Stimulated activated CD4-positive, alpha-beta T cell treated with anti-CD3 and anti-CD28 coated beads, Interleukin-4, amount 100 ng/mL, for 24 hours (primary cell): ENCODE measurements around the gene SGO2.
"Not testable (repeated sequence)": the region's sequence is repeated elsewhere in the genome, so short reads cannot be mapped to it uniquely, and the experiment has no call there.

Experiments
- DNase-seq: peaks from one replicate; pipeline ENCODE4 v3.0.0-alpha.2; 2020

SGO2 gene

DNA sequence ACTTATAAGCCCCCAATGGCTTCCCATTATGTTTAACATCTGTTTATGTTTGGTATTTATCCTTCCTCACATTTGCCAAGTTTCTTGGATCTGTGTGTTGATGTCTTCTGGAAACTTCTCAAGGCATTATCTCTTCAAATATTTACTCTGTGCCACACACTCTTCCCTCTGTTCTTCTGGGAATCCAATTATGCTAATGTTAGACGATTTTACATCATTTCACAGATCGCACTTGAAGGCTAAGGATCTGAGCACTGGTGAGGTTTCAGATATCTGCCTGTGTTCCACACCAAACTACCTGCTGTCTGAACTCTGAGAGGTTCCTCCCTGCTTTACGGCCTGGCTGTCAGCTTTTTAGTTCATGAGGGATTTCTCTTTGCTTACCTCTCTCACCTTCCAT lies 69.9 kb downstream of the SGO2 start:
- no peak for DNase-seq

DNA sequence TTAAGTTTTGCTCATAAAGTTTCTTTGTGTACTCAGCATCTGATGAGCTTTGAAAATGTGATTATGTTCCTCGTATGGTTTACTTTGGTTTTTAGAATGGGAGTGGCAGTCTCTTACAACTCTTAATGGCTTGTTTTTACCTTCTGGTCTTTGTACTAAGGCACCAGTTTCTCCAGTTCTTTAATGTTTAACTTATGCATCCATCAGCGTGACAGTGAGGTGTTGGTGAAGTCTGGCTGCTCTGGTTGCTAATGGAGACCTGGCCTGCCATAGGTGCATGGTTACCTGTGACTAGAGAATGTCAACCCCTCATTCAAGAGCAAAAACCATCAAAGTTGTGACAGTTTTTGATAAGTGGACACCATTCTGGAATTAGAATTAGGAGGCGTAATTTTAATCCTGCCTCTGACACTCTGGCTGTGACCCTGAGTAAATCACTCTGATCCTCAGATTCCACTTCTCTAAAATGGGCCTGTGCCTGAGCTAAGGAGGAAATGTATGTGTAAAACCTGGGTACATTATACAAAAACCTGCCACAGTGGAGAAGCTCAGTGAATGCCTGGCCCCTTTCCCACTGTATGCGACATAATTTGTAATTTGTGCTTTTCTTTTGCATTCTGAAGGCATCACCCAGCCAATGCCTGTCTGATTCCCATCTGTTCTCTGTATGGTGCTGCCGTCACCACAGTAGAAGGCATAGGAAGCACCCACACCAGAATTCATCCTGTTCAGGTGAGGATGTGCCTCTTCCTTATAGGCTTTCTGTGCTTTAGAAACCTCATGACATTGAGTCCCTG lies 71.0 kb downstream of the SGO2 start:
- DNase-seq = no peak

DNA sequence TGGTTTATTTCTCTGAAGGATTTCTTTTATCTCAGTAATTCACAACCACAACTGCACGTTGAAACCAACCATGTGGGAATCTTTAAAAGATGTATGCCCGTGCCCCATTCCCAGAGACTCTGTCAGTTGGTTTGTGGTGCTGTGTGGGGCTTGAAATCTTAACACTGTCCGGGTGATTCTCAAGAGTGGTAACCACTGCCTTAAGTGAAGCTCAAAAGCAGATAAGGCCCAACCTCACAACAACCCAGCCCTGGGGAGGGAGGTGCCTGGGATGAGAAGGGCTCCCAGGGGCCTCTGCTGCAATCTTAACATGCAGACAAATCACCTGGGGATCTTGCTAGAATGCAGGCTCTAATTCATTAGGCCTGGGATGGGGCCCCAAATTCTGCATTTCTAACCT lies 73.2 kb downstream of the SGO2 start:
- DNase-seq = no peak

DNA sequence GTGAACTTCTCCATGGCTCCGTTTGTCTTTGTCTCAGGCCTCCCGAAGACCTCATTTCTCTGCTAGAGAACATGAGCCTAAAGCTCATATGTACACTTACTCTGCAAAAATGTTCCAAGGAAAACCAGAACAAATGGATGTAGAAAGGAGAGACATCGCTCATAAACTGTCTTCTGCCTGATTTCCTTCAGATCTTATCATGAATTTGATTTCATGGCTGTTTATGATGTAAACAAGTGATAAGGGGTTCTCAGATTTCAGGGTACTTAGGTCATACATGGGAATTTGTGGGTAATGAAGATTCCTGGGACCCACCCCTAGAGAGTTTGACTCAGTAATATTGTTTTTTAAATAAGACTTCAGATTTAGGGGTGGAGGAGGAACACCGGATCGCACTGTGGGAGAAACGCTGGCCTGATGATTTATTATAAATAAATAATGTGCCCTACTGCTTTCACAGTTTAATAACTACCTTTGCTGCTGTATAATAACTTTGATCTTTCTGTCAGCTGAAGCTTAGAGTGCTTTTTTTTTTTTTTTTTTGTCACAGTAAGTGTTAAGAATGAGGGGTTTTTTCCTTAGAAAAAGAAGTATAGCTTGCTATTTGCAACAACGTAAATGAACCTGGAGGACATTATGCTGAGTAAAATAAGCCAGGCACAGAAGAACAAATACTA lies 74.7 kb downstream of the SGO2 start:
- no peak for DNase-seq

DNA sequence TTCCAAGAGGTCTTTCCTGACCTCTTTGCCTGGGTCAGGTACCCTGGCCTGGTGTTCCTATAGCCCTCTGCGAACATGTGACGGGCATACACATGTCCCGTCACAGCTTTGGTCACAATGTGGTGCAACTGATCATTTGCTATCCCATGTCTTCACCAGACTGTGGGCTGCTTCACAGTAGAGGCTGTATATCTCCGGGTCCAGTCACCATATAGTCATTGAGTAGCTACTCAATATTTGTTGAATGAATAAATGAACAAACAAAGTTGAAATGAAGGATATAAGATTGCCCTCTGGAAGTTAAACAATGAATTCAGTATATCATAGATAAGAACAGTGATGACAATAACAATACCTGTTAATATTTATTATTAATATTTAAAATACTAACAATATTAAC lies 76.6 kb downstream of the SGO2 start:
- DNase-seq = no peak

DNA sequence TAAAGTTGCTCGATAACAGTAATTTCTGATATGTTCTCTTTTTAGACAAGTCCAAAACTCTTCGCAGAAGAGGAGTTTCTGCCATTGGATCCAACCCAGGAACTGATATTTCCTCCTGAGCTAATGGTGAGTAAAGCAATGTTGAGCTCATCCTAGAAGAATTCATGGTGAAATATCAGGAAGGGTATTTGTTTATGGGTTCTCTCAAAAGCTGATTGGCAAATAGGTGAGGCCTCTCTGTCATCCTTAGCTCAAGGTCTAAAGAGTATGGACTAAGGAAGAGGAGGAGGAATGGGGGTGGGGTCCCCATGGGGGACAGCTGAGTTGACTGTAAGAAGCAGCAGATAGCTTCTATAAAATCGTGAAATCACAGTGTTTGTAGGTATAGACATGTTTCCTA lies 78.0 kb downstream of the SGO2 start:
- DNase-seq = no peak

DNA sequence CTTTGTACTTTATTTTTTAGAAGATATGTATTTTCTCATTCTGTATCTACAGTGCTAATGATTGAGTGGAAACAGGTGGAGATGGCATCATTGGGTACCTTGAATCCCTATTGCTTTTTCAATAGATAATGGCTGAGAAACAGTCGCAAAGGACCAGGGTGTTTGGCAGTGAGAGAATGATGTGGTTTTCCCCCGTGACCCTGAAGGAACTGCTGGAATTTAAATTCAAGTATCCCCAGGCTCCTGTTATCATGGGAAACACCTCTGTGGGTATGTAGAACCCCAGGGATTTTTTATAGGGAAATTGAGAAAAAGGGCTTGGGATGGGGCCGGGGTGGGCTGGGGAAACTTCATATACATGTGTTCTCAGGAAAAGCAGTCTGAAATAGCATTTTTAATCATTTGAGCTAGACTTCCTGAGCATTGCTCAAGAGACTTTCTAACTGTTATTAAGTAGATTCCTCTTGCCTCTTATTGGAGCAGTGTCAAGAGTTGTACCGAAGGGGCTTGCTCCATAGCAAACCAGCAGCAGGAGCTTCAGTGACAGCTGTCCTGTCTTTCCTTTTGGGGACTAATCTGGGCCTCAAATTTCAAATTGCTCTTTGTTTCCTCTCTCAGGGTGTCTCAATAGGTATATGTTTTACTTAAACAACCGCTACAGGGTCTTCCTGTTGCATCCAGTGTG lies 78.7 kb downstream of the SGO2 start:
- no peak for DNase-seq

DNA sequence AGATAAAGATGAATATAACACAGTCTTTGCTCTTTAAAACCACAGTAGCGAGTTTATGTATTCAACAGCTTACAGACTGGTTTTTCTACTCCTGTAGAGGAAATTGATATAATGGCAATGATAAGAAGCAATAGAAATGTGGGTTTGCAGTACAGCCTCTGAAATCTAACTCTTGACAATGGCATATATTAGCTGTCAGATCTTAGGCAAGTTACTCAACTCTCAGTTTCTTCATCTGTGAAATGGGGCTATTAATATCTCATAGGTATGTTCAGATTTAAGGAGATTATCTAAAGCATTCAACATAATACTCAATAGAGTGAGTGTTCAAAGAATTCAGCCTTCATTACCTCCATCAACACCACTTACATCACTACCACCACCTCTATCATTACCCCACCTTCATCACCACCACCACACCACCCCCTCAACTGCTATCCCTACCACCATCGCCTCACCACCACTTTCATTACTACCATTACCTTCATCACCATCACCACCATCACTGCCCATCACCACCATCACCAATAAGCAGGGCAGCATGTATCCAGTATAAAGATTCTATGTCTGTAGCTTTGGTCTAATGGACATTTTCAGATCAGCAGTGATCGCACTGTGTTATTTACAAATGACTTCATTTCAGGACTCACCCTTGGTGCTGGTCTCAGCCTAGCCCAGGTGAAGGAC lies 82.5 kb downstream of the SGO2 start:
- DNase-seq = no peak

DNA sequence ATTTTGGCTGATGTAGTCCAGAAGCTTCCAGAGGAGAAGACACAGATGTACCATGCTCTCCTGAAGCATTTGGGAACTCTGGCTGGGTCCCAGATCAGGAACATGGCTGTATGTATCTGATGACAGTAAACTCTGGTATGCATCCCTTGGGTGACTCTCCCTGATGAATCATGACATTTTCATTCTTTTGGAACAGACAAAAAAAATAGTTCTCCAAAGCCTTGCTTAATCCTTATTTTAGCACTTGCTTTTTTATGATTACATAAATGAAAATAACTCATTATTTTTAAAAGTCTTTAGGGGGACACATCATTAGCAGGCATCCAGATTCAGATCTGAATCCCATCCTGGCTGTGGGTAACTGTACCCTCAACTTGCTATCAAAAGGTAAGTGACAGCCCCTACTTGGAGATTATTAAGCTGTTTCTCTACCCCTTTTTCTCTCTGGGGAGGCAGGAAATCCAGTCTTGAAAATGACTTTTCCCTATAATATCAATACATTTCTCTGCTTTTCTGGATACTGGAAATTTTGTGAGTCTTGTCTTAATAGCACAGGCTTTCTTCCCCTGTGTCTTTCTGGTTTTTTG lies 83.1 kb downstream of the SGO2 start:
- no peak for DNase-seq

DNA sequence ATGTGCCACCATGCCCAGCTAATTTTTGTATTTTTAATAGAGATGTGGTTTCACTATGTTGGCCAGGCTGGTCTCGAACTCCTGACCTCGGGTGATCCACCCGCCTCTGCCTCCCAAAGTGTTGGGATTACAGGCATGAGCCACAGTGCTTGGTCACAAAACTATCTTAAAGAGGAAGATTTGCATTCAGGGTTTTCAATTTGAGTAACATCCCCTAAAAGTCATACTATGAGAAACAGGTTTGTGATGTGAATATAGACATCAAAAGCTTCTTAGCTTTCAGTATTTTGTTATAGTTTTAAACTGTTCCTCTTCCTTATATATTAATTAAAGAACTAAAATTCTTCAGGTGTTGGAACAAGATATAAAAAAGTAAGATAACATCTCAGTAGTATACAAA lies 84.2 kb downstream of the SGO2 start:
- not testable (repeated sequence) for DNase-seq

DNA sequence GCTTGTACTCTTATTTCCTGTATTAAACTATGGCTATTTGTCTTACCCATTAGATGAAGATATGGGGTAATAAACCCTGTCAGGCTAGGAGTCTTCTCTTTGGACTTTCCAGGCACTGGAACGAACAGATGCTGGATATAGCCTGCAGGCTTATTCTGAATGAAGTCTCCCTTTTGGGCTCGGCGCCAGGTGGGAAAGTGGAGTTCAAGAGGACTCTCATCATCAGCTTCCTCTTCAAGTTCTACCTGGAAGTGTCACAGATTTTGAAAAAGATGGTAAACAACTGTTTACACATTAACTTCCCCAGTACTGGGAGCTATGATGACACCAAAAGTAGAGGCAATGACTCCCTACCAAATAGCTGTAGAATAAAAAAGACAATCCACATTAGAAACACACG lies 87.7 kb downstream of the SGO2 start:
- no peak for DNase-seq

DNA sequence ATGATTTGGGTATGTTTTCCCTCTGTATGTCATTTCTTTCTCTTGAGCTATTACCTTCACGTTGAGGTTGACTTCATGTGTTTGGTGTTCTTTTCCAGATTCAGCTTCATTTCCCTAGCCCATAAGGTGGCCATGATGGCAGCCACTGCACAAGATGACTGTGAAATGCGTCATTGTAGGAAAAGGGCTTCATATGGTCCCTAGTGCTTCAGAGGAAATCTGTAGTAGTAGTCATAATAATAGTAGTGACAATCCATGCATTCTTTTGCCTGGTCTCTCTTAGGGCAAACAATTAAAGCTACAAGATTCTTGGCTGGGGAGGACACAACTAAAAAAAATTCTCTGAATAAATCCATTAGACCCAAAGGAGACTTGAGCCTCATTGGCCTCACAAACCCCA lies 88.2 kb downstream of the SGO2 start:
- no peak for DNase-seq

DNA sequence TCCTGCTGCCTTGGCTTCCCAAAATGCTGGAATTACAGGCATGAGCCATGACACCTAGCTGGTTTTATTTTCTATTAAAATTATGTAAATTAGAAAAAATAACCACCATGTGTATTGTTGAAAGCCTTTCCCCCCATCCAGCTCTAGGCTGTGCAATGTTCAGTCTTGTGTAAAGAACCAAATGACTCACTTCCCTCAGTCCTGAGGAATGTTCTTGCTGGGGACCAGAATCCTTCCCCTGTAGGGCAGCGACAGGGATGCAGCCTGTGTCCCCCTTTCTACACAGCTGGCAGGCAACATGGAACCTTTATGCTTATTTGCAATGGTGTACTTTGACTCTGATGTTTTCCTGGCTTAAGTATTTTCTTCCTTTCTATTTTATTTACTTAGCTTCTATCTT lies 89.2 kb downstream of the SGO2 start:
- DNase-seq = no peak

DNA sequence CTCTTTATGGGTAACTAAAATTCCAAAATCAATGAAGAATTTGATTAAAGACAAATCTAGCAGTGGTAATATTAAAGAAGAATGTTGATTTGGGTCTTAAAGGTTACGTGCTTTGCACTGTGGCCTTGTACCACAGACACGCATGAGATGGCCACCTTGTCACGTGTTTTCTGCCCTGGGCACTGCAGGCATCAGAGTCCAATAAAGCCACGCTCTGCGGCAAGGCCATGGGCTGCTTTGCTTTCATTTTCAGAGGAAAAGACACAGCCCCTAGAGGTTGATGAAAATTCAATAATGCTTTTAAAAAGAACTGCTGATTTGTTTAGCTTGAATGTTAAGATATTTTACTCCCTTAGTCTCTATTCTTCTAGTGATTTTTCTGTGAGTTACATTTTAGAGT lies 90.2 kb downstream of the SGO2 start:
- no peak for DNase-seq

DNA sequence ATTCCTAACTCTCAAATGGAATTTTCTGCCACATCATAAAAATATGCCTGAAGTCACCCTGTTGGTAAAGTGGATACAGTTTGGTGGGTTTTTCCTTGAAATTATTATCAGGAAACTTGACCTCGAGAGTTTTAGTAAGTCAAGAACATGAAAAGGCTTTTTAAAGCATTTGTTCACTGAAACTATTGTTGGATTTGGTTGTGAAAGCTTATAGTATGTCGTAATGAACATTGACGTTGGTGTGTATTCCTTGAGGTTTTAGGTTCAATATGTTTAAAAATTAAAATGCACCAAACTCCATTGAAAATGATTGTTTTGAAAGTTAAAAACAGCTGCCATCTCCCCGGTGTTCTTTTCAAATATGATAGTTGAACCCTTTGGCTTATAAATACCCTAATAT lies 90.6 kb downstream of the SGO2 start:
- DNase-seq = no peak

DNA sequence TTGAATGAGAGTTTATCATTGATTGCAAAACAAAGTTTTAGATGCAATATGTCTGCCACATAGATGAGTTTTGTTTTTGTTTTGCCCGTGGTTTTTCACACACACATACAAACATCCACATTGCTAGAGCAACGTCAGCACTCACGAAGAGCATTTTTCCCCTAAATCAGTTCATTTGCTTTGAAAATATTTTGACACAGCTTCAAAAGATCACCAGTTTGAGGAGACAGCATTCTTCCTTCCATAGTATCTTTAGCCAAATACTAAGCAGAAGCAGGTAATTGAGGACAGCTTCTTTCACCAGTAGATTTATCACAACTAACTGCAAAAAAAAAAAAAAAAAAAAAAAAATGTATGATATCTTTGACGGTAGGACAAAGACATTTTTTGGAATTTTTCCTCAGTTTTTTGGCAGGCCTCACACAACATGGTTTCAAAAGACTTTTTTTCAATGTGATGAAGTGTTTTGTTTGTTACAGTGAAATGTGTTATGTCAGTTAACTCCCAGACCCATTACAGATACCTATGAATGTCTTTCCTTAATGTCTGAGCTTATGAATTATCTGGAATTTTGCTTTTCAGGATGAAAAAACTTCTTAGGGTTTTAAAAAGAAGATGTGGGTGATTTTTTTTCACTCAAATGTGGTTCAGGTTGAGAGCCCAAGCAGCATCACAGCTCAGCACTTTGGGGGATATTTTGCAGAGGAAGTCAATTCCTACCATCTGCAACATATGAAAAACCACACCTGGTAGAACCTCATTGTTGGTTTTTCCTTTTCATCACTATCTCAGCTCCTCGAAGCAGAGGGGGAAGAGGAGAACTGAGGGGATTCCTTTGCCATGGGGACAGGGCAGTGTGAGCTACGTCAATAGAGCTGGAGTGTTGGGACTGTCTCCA lies 91.4 kb downstream of the SGO2 start:
- no peak for DNase-seq

DNA sequence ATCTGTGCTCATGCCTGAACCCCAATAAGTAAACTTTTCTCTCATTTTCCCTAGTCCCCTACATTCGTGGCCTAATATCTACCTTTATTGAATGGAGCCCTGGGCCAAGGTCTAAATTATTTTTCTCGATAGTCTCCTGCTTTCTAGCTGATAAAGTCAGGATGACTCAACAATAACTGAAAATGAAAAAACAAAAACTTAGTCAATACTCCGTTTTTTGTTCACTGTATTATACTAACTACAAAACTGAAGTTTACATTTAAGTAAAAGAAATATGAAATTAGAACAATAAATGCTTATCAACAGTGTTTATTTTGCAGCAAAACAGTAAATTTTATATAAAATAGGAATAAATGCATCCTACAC lies 92.0 kb downstream of the SGO2 start:
- DNase-seq = no peak

DNA sequence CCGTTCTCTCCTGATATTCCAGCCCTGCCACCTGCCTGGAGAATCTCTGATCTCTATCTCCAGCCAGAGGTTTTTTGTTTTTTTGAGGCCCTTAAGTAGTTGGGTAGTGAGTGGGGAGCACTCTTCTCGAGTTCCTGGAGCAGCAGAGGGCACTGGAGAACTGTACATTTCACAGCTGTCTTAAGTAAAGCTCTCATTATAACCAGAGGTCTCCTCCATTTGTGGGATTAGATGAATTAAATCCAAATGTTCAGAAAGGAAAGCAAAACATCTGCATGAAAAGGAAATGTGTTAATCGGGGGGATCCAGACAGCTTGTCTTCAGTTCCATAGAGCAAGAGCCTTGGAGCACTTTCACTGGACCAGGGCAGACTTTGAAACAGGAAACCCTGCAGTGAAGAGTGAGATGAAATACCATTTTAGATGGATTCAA lies 92.6 kb downstream of the SGO2 start:
- DNase-seq = no peak

DNA sequence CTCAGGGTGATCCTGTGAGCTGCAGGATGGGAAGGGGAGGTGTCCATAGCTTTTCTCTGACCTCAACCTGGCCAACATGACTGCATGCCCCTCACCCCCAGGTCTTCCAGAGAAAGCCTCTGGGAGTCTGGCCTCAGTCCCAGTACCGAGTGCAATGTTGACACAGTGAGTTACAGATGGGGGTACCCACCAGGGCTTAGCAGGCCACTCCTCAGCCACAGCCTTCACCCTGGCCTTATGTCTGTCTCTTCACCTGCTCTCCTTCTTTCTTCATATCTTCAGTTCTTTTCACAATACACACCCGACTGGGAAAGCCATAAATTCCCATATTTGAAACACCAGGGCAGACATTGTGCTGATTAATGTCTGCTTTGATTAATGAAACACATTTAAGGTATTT lies 93.3 kb downstream of the SGO2 start:
- DNase-seq = no peak

DNA sequence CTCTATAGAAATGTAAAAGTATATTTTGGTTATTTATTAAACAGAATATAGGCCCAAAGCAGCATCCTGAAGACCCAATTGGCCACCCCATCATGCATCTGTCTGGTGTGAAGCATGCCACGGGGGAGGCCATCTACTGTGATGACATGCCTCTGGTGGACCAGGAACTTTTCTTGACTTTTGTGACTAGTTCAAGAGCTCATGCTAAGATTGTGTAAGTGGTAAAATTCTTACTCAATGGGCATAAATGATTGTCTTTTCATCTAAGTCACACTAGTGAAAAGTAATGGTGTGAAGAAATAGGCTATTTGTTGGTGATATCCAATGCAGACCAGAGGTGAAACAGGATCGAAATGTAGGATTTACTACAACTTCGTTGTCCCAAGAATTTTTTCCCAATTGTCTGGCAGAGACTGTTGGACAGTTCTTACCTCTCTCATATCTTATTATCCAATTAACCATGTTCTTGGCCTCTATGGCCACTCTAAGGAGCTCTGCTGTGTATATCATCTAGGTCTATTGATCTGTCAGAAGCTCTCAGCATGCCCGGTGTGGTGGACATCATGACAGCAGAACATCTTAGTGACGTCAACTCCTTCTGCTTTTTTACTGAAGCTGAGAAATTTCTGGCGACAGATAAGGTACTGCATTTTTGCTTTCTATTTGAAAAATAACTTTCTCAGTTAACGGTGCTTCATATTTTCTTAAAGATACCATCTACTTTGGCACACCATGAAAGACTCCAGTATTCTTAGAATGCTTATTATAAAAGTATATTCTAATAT lies 94.8 kb downstream of the SGO2 start:
- DNase-seq = no peak

DNA sequence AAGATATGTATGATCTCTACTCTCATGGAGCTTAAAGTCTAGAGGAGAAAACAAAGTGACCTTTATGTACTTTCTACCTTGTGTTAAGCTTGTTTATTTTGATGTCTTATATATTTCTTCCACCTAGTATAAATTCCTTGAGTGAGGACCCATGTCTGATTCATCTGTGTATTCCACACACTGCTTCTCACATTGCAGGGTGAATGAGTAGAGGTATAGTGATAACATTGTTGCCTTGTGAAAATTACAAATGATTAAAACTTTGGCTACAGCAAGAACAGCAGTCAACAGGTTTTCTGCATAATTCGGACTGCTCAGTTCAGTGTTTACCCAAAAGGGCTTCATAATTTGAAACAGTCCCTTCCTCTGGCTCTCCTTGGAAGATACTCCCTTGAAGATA lies 96.1 kb downstream of the SGO2 start:
- no peak for DNase-seq
